T-cell (primary cell): ENCODE results near the gene TMEM255B. TPM values are rescaled to one million over a fixed set of nuclear protein-coding genes. Genes with fewer than 3 reads are reported as not detected.
A peak's percentile ranks its signal among the peaks of the same experiment; 100 is the strongest.

Experiments
- ATAC-seq, 4 experiments: fragments of 200-7000 bp in 3 of 4; fragments of 150-1000 bp in 1 of 4; cut with Tn5 transposase; replicated peaks in 1 of 4; 1 replicate in 3 of 4; 2 replicates in 1 of 4; pipeline ENCODE4 v1.10.0; 2021; ENCODE audit warnings: moderate library complexity in 3 of 4, mild to moderate bottlenecking in 2 of 4, moderate number of reproducible peaks in 1 of 4
- CTCF ChIA-PET, 2 donors: fragments of 300-600 bp; sonication (Branson Sonifier 250); formaldehyde crosslinking; loops; one replicate each; lab custom pipeline; 2022; ENCODE audit warnings: antibody characterized with exemption in 2 of 2; lab: Charles Lee
- POLR2A ChIA-PET, 2 donors: fragments of 300-600 bp; sonication (Branson Sonifier 250); formaldehyde crosslinking; loops; one replicate each; lab custom pipeline; 2022; ENCODE audit warnings: antibody characterized with exemption in 2 of 2; lab: Charles Lee
- DNase-seq, 35 experiments: peaks; one replicate each; pipeline versions ENCODE4 v3.0.0 to v3.0.0-alpha.2; 2013 to 2023
- H3K27ac ChIP-seq: one replicate; pipeline ENCODE4 v1.5.1; 2013; ENCODE audit warnings: low read length
- H3K27me3 ChIP-seq, 2 experiments: replicated peaks in 1 of 2; 1 replicate in 1 of 2; 2 replicates in 1 of 2; pipeline versions ENCODE4 v1.6.1 to v1.7.0; 2013; ENCODE audit warnings: low read length in 1 of 2, mixed read lengths in 1 of 2; ENCODE audit not compliant: control insufficient read depth in 2 of 2, insufficient read depth in 2 of 2; ENCODE audit errors: extremely low read depth in 1 of 2
- H3K36me3 ChIP-seq, 2 donors: 1 replicate in 1 of 2; 2 replicates in 1 of 2; pipeline versions ENCODE4 v1.6.1 to v1.7.0; 2013; ENCODE audit warnings: low read length in 1 of 2; ENCODE audit not compliant: control insufficient read depth in 2 of 2, insufficient read depth in 1 of 2; ENCODE audit errors: extremely low read depth in 1 of 2
- H3K4me1 ChIP-seq, 2 experiments: 1 replicate in 1 of 2; 2 replicates in 1 of 2; pipeline versions ENCODE4 v1.6.1 to v1.7.0; 2013; ENCODE audit warnings: low read length in 2 of 2, mixed read lengths in 1 of 2; ENCODE audit not compliant: insufficient read depth in 2 of 2, control insufficient read depth in 1 of 2; ENCODE audit errors: extremely low read depth in 1 of 2
- H3K4me3 ChIP-seq, 2 donors: 1 replicate in 1 of 2; 2 replicates in 1 of 2; pipeline versions ENCODE4 v1.5.1 to v1.7.0; 2013; ENCODE audit warnings: mild to moderate bottlenecking in 2 of 2, low read length in 1 of 2, moderate library complexity in 1 of 2; ENCODE audit not compliant: control insufficient read depth in 1 of 2; ENCODE audit errors: extremely low read depth in 1 of 2
- H3K9me3 ChIP-seq: 2 replicates; pipeline ENCODE4 v1.7.0; 2013
- H3K27ac Mint-ChIP-seq, 2 donors: one replicate each; pipeline ENCODE4 v1.8.0; 2020 to 2021; ENCODE audit warnings: mild to moderate bottlenecking in 2 of 2, mixed read lengths in 2 of 2
- H3K27me3 Mint-ChIP-seq, 2 donors: one replicate each; pipeline ENCODE4 v1.8.0; 2021 to 2022; ENCODE audit warnings: mixed read lengths in 2 of 2
- H3K36me3 Mint-ChIP-seq: one replicate; pipeline ENCODE4 v1.8.0; 2021; ENCODE audit warnings: mixed read lengths
- H3K4me1 Mint-ChIP-seq, 3 donors: one replicate each; pipeline ENCODE4 v1.8.0; 2020 to 2022; ENCODE audit warnings: mixed read lengths in 3 of 3, mild to moderate bottlenecking in 1 of 3
- H3K4me3 Mint-ChIP-seq, 3 donors: one replicate each; pipeline ENCODE4 v1.8.0; 2020 to 2022; ENCODE audit warnings: mild to moderate bottlenecking in 3 of 3, mixed read lengths in 3 of 3, moderate library complexity in 3 of 3
- H3K9me3 Mint-ChIP-seq, 3 donors: one replicate each; pipeline ENCODE4 v1.8.0; 2020 to 2022; ENCODE audit warnings: mixed read lengths in 3 of 3
- WGBS: methylation state at CpG from one replicate; pipeline ENCODE4 v1.1.5; 2013; ENCODE audit warnings: missing lambda C conversion rate; ENCODE audit not compliant: insufficient coverage; 5-methylcytosine and 5-hydroxymethylcytosine counted together
- total RNA-seq, 35 experiments: library from RNA in 6 of 35; stranded (reverse) in 6 of 35; fragments of 120-200 nt in 1 of 35; gene quantifications; one replicate each; pipeline versions ENCODE4 v1.2.1 to v1.2.4 and lab custom pipeline; 2013 to 2026

TMEM255B gene
- total RNA-seq, 5 donors from 2014 or later (not counting 1 experiment from before 2014, with no cell fraction given) = 0.76 to 1.2 (median 0.89) TPM

- ATAC-seq (no peak), DNase-seq (no peak)
- CTCF ChIA-PET = no interaction called here
- POLR2A ChIA-PET = no interaction called here
- peaks cover 4 to 11% (median 7%) of the 10 kb centered on the region in 3 donors for H3K9me3 Mint-ChIP-seq
- no peaks in the 10 kb centered on the region for H3K9me3 ChIP-seq
- H3K4me3 ChIP-seq = no peak overlapping the region
- 87% methylated on average over 19 of the region's 28 CpGs for WGBS
- no peak overlapping the region for H3K27ac ChIP-seq
- H3K27me3 ChIP-seq = peaks cover 0 to 28% of the 10 kb centered on the region in 2 experiments
- H3K4me1 ChIP-seq = no peaks in the 10 kb centered on the region
- H3K27ac Mint-ChIP-seq = no peak overlapping the region
- no peaks in the 10 kb centered on the region for H3K36me3 Mint-ChIP-seq
- peaks cover 13 to 24% of the 10 kb centered on the region in 2 donors for H3K27me3 Mint-ChIP-seq
- H3K36me3 ChIP-seq = no peaks in the 10 kb centered on the region
- H3K4me3 Mint-ChIP-seq = no peak overlapping the region
- H3K4me1 Mint-ChIP-seq = peaks cover 0 to 6% (median 3%) of the 10 kb centered on the region in 3 donors
Observed at GRCh38 chr13:113768018-113768905, 9.2 kb downstream of the TMEM255B start.

- no peak for DNase-seq
- ATAC-seq = no peak
- peaks cover 7 to 17% of the 10 kb centered on the region in 2 donors for H3K27me3 Mint-ChIP-seq
- 70% methylated on average over 5 of the region's 5 CpGs for WGBS
- H3K27ac Mint-ChIP-seq = no peak overlapping the region
- no peaks in the 10 kb centered on the region for H3K4me1 ChIP-seq
- no peaks in the 10 kb centered on the region for H3K36me3 ChIP-seq
- no peaks in the 10 kb centered on the region for H3K9me3 ChIP-seq
- CTCF ChIA-PET = interaction anchor here in 1 of 2 donors (0.6 kb wide), 1 partner anchor 384 kb away, joined by 3 read pairs; no protein-coding TSS in a partner anchor
- peaks cover 0 to 6% (median 3%) of the 10 kb centered on the region in 3 donors for H3K4me1 Mint-ChIP-seq
- no peak overlapping the region for H3K4me3 ChIP-seq
- peaks cover 4 to 11% (median 7%) of the 10 kb centered on the region in 3 donors for H3K9me3 Mint-ChIP-seq
- POLR2A ChIA-PET = no interaction called here
- no peak overlapping the region for H3K4me3 Mint-ChIP-seq
- H3K27ac ChIP-seq = no peak overlapping the region
- no peaks in the 10 kb centered on the region for H3K36me3 Mint-ChIP-seq
- H3K27me3 ChIP-seq = peaks cover 0 to 22% of the 10 kb centered on the region in 2 experiments
Observed at GRCh38 chr13:113769106-113769505, 10.1 kb downstream of the TMEM255B start.

- Mint-ChIP-seq H3K27me3 (peaks cover 7 to 13% of the 10 kb centered on the region in 2 donors), H3K27ac (no peak overlapping the region), H3K9me3 (peaks cover 4 to 11% (median 7%) of the 10 kb centered on the region in 3 donors), H3K36me3 (no peaks in the 10 kb centered on the region), H3K4me1 (peaks cover 0 to 6% (median 3%) of the 10 kb centered on the region in 3 donors), H3K4me3 (no peak overlapping the region)
- H3K4me1 ChIP-seq = no peaks in the 10 kb centered on the region
- H3K9me3 ChIP-seq = no peaks in the 10 kb centered on the region
- peaks cover 0 to 18% of the 10 kb centered on the region in 2 experiments for H3K27me3 ChIP-seq
- 93% methylated on average over 12 of the region's 13 CpGs for WGBS
- CTCF ChIA-PET = no interaction called here
- ATAC-seq (no peak), DNase-seq (no peak)
- no peak overlapping the region for H3K27ac ChIP-seq
- POLR2A ChIA-PET = no interaction called here
- no peaks in the 10 kb centered on the region for H3K36me3 ChIP-seq
- H3K4me3 ChIP-seq = no peak overlapping the region
Observed at GRCh38 chr13:113769881-113770280, 10.9 kb downstream of the TMEM255B start.

GRCh38 chr13:113770441-113770840 lies 11.4 kb downstream of the TMEM255B start:
- no peak for DNase-seq
- no peaks in the 10 kb centered on the region for H3K4me1 ChIP-seq
- no peaks in the 10 kb centered on the region for H3K36me3 Mint-ChIP-seq
- ATAC-seq = no peak
- CTCF ChIA-PET = no interaction called here
- no peak overlapping the region for H3K4me3 Mint-ChIP-seq
- H3K27me3 ChIP-seq = peaks cover 0 to 19% of the 10 kb centered on the region in 2 experiments
- no peak overlapping the region for H3K27ac Mint-ChIP-seq
- H3K9me3 ChIP-seq = no peaks in the 10 kb centered on the region
- no peak overlapping the region for H3K27ac ChIP-seq
- 71% methylated on average over 2 of the region's 8 CpGs for WGBS
- no peaks in the 10 kb centered on the region for H3K36me3 ChIP-seq
- peaks cover 6 to 7% of the 10 kb centered on the region in 2 donors for H3K27me3 Mint-ChIP-seq
- no peak overlapping the region for H3K4me3 ChIP-seq
- peaks cover 4 to 11% (median 7%) of the 10 kb centered on the region in 3 donors for H3K9me3 Mint-ChIP-seq
- peaks cover 0 to 6% (median 3%) of the 10 kb centered on the region in 3 donors for H3K4me1 Mint-ChIP-seq
- POLR2A ChIA-PET = no interaction called here

- Mint-ChIP-seq H3K36me3 (no peaks in the 10 kb centered on the region), H3K27ac (no peak overlapping the region), H3K4me1 (peaks cover 0 to 6% (median 3%) of the 10 kb centered on the region in 3 donors), H3K4me3 (no peak overlapping the region), H3K9me3 (peaks cover 4 to 11% (median 7%) of the 10 kb centered on the region in 3 donors), H3K27me3 (peaks cover 3 to 7% of the 10 kb centered on the region in 2 donors)
- Histone ChIP-seq H3K9me3 (no peaks in the 10 kb centered on the region), H3K27me3 (peaks cover 0 to 24% of the 10 kb centered on the region in 2 experiments), H3K27ac (no peak overlapping the region), H3K36me3 (no peaks in the 10 kb centered on the region), H3K4me3 (no peak overlapping the region), H3K4me1 (no peaks in the 10 kb centered on the region)
- ATAC-seq = no peak
- DNase-seq = no peak
- WGBS = no CpG with 5 or more reads among the region's 5 CpGs
- POLR2A ChIA-PET = no interaction called here
- CTCF ChIA-PET = no interaction called here
Observed at GRCh38 chr13:113770937-113771336, 11.9 kb downstream of the TMEM255B start.

DNA sequence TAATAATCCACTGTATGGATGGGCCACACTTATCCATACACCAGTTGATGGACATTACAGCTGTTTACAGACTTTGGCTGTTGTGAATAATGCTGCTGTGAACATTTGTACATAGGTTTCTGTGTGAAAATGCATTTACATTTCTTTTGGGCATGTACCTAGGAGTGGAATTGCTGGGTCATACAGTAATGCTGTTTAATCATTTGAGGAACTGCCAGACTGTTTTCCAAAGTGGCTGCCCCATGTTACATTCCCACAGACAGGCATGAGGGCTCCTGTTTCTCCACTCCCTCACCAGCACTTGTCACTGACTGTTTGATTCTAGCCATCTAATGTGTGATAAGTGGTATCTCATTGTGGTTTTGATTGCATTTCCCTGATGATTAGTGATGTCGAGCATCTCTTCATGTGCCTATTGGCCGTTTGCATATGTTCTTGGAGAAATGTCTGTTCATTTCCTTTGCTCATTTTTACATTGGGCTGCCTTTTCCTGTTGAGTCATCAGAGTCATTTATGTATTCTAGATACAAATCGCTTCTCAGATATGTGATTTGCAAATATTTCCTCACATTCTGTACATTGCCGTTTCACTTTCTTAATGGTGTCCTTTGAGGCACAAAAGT lies 12.8 kb downstream of the TMEM255B start:
- no peaks in the 10 kb centered on the region for H3K36me3 ChIP-seq
- H3K27me3 Mint-ChIP-seq = peaks cover 3 to 6% of the 10 kb centered on the region in 2 donors
- H3K9me3 Mint-ChIP-seq = peaks cover 4 to 11% (median 7%) of the 10 kb centered on the region in 3 donors
- H3K27ac Mint-ChIP-seq = no peak overlapping the region
- no peaks in the 10 kb centered on the region for H3K9me3 ChIP-seq
- no peak for DNase-seq
- H3K36me3 Mint-ChIP-seq = no peaks in the 10 kb centered on the region
- peak in 1 of 4 experiments; percentile 29 for ATAC-seq
- peaks cover 0 to 29% of the 10 kb centered on the region in 2 experiments for H3K27me3 ChIP-seq
- no peaks in the 10 kb centered on the region for H3K4me1 ChIP-seq
- no CpG with 5 or more reads among the region's 4 CpGs for WGBS
- H3K27ac ChIP-seq = no peak overlapping the region
- no peak overlapping the region for H3K4me3 ChIP-seq
- ChIA-PET CTCF (no interaction called here), POLR2A (no interaction called here)
- no peak overlapping the region for H3K4me3 Mint-ChIP-seq
- peaks cover 0 to 6% (median 3%) of the 10 kb centered on the region in 3 donors for H3K4me1 Mint-ChIP-seq
